ENCODE data around the gene EPB41L4A. TPM values are rescaled to one million over a fixed set of nuclear protein-coding genes. Genes with fewer than 3 reads are reported as not detected.

EPB41L4A gene
- total RNA-seq, 8 experiments from 2014 or later, result 0.70 to 17.5 (median 11.1) TPM

GRCh38 chr5:112316731-112317130 lies 102.3 kb downstream of the EPB41L4A start:
- ATAC-seq (replicated peaks in 6 of 8), result no peak
- no peak overlapping the region for H3K27ac ChIP-seq
- in situ Hi-C loops (cut with MboI; ENCODE audit: low pct_unique_long_range_greater_than_20kb in 2 of 9, low sequenced_read_pairs in 9 of 9, unreplicated experiment in 9 of 9), result no loop called here
- WGBS, 10 experiments, result 14 to 100% (median 50%) methylated on average over 1 to 2 of the region's 2 CpGs; no CpG with 5 or more reads in 4 of the 10 experiments
- no peak overlapping the region for H3K4me3 ChIP-seq
- no peaks in the 10 kb centered on the region for H3K4me1 ChIP-seq (replicated peaks in 1 of 2)

GRCh38 chr5:112316006-112316405 lies 103.1 kb downstream of the EPB41L4A start:
- in situ Hi-C loops (cut with MboI; ENCODE audit: low pct_unique_long_range_greater_than_20kb in 2 of 9, low sequenced_read_pairs in 9 of 9, unreplicated experiment in 9 of 9), result no loop called here
- H3K27ac ChIP-seq, result no peak overlapping the region
- no peak for ATAC-seq (replicated peaks in 6 of 8)
- 4 to 100% (median 83%) methylated on average over 1 to 2 of the region's 2 CpGs for WGBS, 10 experiments
- H3K4me1 ChIP-seq (replicated peaks in 1 of 2), result no peaks in the 10 kb centered on the region
- H3K4me3 ChIP-seq, result no peak overlapping the region

- no peaks in the 10 kb centered on the region for H3K4me1 ChIP-seq (replicated peaks in 1 of 2)
- 0 to 100% (median 89%) methylated on average over 1 to 4 of the region's 4 CpGs for WGBS, 10 experiments
- in situ Hi-C loops (cut with MboI; ENCODE audit: low pct_unique_long_range_greater_than_20kb in 2 of 9, low sequenced_read_pairs in 9 of 9, unreplicated experiment in 9 of 9), result no loop called here
- ATAC-seq (replicated peaks in 6 of 8), result no peak
- H3K4me3 ChIP-seq, result no peak overlapping the region
- H3K27ac ChIP-seq, result no peak overlapping the region
Measured at GRCh38 chr5:112312295-112313275, 106.5 kb downstream of the EPB41L4A start.

DNA sequence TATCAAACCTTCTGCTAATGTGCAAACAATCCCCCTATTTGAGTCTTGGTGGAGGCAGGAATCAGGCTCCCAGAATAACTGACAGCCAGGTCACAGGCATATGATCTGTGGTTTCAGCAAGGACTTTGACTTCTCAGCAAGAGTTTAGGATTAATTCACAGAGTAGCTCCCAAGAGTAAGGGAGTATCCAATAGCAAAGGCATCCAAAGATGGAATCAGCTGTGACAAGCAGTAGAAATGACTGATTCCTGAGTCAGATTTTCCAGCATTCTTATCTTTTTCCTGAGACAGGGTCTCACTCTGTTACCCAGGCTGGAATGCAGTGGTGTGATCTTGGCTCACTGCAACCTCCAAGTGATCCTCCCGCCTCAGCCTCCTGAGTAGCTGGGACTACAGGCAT lies 108.3 kb downstream of the EPB41L4A start:
- WGBS, 10 experiments, result 0 to 100% (median 92%) methylated on average over 1 of the region's 1 CpG; no CpG with 5 or more reads in 6 of the 10 experiments
- no peak for ATAC-seq (replicated peaks in 6 of 8)
- Histone ChIP-seq H3K4me1 (replicated peaks in 1 of 2) (no peaks in the 10 kb centered on the region), H3K27ac (no peak overlapping the region), H3K4me3 (no peak overlapping the region)
- in situ Hi-C loops (cut with MboI; ENCODE audit: low pct_unique_long_range_greater_than_20kb in 2 of 9, low sequenced_read_pairs in 9 of 9, unreplicated experiment in 9 of 9), result no loop called here

DNA sequence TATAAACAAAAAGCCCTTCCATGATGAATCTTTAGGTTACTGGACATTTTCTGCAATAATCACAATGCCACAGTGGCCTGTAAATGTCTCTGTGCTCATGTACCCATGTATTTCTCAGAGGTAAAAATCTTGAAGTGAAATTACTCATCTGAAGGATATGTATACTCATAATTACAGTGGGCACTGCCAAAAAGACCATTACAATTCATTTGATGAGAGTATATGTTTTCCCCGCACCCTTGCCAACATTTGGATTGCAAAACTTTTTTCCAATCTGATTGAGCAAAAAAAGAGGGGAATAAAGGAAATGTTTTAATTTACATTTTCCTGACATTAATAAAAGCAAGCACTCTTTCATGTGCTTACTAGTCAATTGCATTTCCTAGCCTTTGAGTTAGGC lies 110.5 kb downstream of the EPB41L4A start:
- no peak overlapping the region for H3K4me3 ChIP-seq
- no peak for ATAC-seq (replicated peaks in 6 of 8)
- no peak overlapping the region for H3K27ac ChIP-seq
- no peaks in the 10 kb centered on the region for H3K4me1 ChIP-seq (replicated peaks in 1 of 2)
- 0 to 100% (median 88%) methylated on average over 1 of the region's 1 CpG; no CpG with 5 or more reads in 1 of the 10 experiments for WGBS, 10 experiments
- in situ Hi-C loops (cut with MboI; ENCODE audit: low pct_unique_long_range_greater_than_20kb in 2 of 9, low sequenced_read_pairs in 9 of 9, unreplicated experiment in 9 of 9), result no loop called here

GRCh38 chr5:112306956-112307355 lies 112.1 kb downstream of the EPB41L4A start:
- H3K4me3 ChIP-seq, result no peak overlapping the region
- ATAC-seq (replicated peaks in 6 of 8), result no peak
- WGBS, 10 experiments, result 0 to 93% (median 72%) methylated on average over 1 to 2 of the region's 2 CpGs
- no peaks in the 10 kb centered on the region for H3K4me1 ChIP-seq (replicated peaks in 1 of 2)
- H3K27ac ChIP-seq, result no peak overlapping the region
- in situ Hi-C loops (cut with MboI; ENCODE audit: low pct_unique_long_range_greater_than_20kb in 2 of 9, low sequenced_read_pairs in 9 of 9, unreplicated experiment in 9 of 9), result no loop called here

- Histone ChIP-seq H3K4me1 (replicated peaks in 1 of 2) (no peaks in the 10 kb centered on the region), H3K27ac (no peak overlapping the region), H3K4me3 (no peak overlapping the region)
- in situ Hi-C loops (cut with MboI; ENCODE audit: low pct_unique_long_range_greater_than_20kb in 2 of 9, low sequenced_read_pairs in 9 of 9, unreplicated experiment in 9 of 9), result no loop called here
- no peak for ATAC-seq (replicated peaks in 6 of 8)
- whole genome bisulfite sequencing, 10 experiments, result 10 to 100% (median 90%) methylated on average over 1 to 2 of the region's 2 CpGs
Measured at GRCh38 chr5:112304743-112305142, 114.3 kb downstream of the EPB41L4A start.

GRCh38 chr5:112303685-112304084 lies 115.4 kb downstream of the EPB41L4A start:
- Histone ChIP-seq H3K27ac (no peak overlapping the region), H3K4me1 (replicated peaks in 1 of 2) (no peaks in the 10 kb centered on the region), H3K4me3 (no peak overlapping the region)
- no peak for ATAC-seq (replicated peaks in 6 of 8)
- 63 to 98% (median 86%) methylated on average over 1 to 4 of the region's 4 CpGs for whole genome bisulfite sequencing, 10 experiments
- in situ Hi-C loops (cut with MboI; ENCODE audit: low pct_unique_long_range_greater_than_20kb in 2 of 9, low sequenced_read_pairs in 9 of 9, unreplicated experiment in 9 of 9), result no loop called here

GRCh38 chr5:112294126-112294525 lies 125.0 kb downstream of the EPB41L4A start:
- Histone ChIP-seq H3K27ac (no peak overlapping the region), H3K4me3 (no peak overlapping the region), H3K4me1 (replicated peaks in 1 of 2) (peaks cover 0 to 2% of the 10 kb centered on the region in 2 donors)
- in situ Hi-C loops (cut with MboI; ENCODE audit: low pct_unique_long_range_greater_than_20kb in 2 of 9, low sequenced_read_pairs in 9 of 9, unreplicated experiment in 9 of 9), result loop anchor here in 1 of 9 experiments (25.0 kb wide), 1 partner anchor 93 kb away; no protein-coding TSS in a partner anchor
- ATAC-seq (replicated peaks in 6 of 8), result peak in 1 of 8 experiments; percentile 36
- WGBS, 10 experiments, result 0 to 100% (median 59%) methylated on average over 1 to 5 of the region's 5 CpGs

- Histone ChIP-seq H3K27ac (no peak overlapping the region), H3K4me3 (no peak overlapping the region), H3K4me1 (replicated peaks in 1 of 2) (peaks cover 0 to 2% of the 10 kb centered on the region in 2 donors)
- WGBS, 10 experiments, result 20 to 100% (median 62%) methylated on average over 1 to 7 of the region's 7 CpGs; no CpG with 5 or more reads in 3 of the 10 experiments
- ATAC-seq (replicated peaks in 6 of 8), result peak in 2 of 8 experiments; percentile 42 to 62
- in situ Hi-C loops (cut with MboI; ENCODE audit: low pct_unique_long_range_greater_than_20kb in 2 of 9, low sequenced_read_pairs in 9 of 9, unreplicated experiment in 9 of 9), result loop anchor here in 1 of 9 experiments (25.0 kb wide), 1 partner anchor 94 kb away; no protein-coding TSS in a partner anchor
Measured at GRCh38 chr5:112293587-112293986, 125.5 kb downstream of the EPB41L4A start.

- in situ Hi-C loops (cut with MboI; ENCODE audit: low pct_unique_long_range_greater_than_20kb in 2 of 9, low sequenced_read_pairs in 9 of 9, unreplicated experiment in 9 of 9), result loop anchor here in 1 of 9 experiments (25.0 kb wide), 1 partner anchor 97 kb away; no protein-coding TSS in a partner anchor
- Histone ChIP-seq H3K4me3 (no peak overlapping the region), H3K4me1 (replicated peaks in 1 of 2) (peaks cover 0 to 2% of the 10 kb centered on the region in 2 donors)
Measured at GRCh38 chr5:112290691-112291090, 128.4 kb downstream of the EPB41L4A start.

GRCh38 chr5:112289465-112289864 lies 129.6 kb downstream of the EPB41L4A start:
- no peak overlapping the region for H3K4me3 ChIP-seq
- no peak overlapping the region for H3K27ac ChIP-seq
- in situ Hi-C loops (cut with MboI; ENCODE audit: low pct_unique_long_range_greater_than_20kb in 2 of 9, low sequenced_read_pairs in 9 of 9, unreplicated experiment in 9 of 9), result loop anchor here in 1 of 9 experiments (25.0 kb wide), 1 partner anchor 98 kb away; no protein-coding TSS in a partner anchor
- H3K4me1 ChIP-seq (replicated peaks in 1 of 2), result peaks cover 3 to 5% of the 10 kb centered on the region in 2 donors
- 0 to 100% (median 67%) methylated on average over 1 to 3 of the region's 4 CpGs; no CpG with 5 or more reads in 5 of the 10 experiments for WGBS, 10 experiments
- ATAC-seq (replicated peaks in 6 of 8), result peak in 1 of 8 experiments; percentile 41

More at GRCh38 chr5:112290691-112291090, 128.4 kb downstream of the EPB41L4A start:
- peak in 2 of 8 experiments; percentile 67 to 84 for ATAC-seq (replicated peaks in 6 of 8)
- H3K27ac ChIP-seq, result no peak overlapping the region

Measured in motor neuron (in vitro differentiated cells).